G401 (cell line): ENCODE results near the gene PROSER3. TPM values are rescaled to one million over a fixed set of nuclear protein-coding genes. Genes with fewer than 3 reads are reported as not detected.
"Not testable (repeated sequence)": the region's sequence is repeated elsewhere in the genome, so short reads cannot be mapped to it uniquely, and the experiment has no call there.

Experiments
- DNase-seq: peaks from one replicate; pipeline ENCODE4 v3.0.0-alpha.2; 2015; ENCODE audit warnings: low spot score
- in situ Hi-C: cut with HindIII; loops from 2 replicates; pipeline ENCODE4 v1.10.0; 2016; ENCODE audit warnings: low sequenced_read_pairs, mixed read lengths
- total RNA-seq: library from RNA; depleted of rRNA; stranded (reverse); fragments of >200 nt; shearing (Covaris generic); gene quantifications from 2 replicates; pipeline ENCODE4 v1.2.3, GENCODE V29; 2014

The PROSER3 gene
- total RNA-seq, 1 experiment from 2014 or later = 7.9 TPM

GRCh38 chr19:35720648-35721047 is 37.3 kb upstream of the PROSER3 start:
- in situ Hi-C loops = no loop called here
- DNase-seq = no peak

GRCh38 chr19:35721374-35721773 is 36.6 kb upstream of the PROSER3 start:
- in situ Hi-C loops = no loop called here
- no peak for DNase-seq

- DNase-seq = no peak
- in situ Hi-C loops = no loop called here
These were observed 35.5 kb upstream of the PROSER3 start for GRCh38 chr19:35722461-35722860.

GRCh38 chr19:35722897-35723296 is 35.1 kb upstream of the PROSER3 start:
- no peak for DNase-seq
- in situ Hi-C loops = no loop called here

GRCh38 chr19:35723671-35724070 is 34.3 kb upstream of the PROSER3 start:
- in situ Hi-C loops = no loop called here

GRCh38 chr19:35724132-35724531 is 33.8 kb upstream of the PROSER3 start:
- in situ Hi-C loops = not testable (repeated sequence)

More at GRCh38 chr19:35723671-35724070, 34.3 kb upstream of the PROSER3 start:
- DNase-seq = no peak

GRCh38 chr19:35724560-35724959 is 33.4 kb upstream of the PROSER3 start:
- in situ Hi-C loops = no loop called here
- DNase-seq = no peak

More at GRCh38 chr19:35724132-35724531, 33.8 kb upstream of the PROSER3 start:
- DNase-seq = not testable (repeated sequence)

- in situ Hi-C loops = no loop called here
- DNase-seq = no peak
These were observed 32.6 kb upstream of the PROSER3 start for GRCh38 chr19:35725216-35725861.

GRCh38 chr19:35727053-35727955 is 30.7 kb upstream of the PROSER3 start:
- no peak for DNase-seq
- in situ Hi-C loops = no loop called here

GRCh38 chr19:35727956-35728706 is 29.8 kb upstream of the PROSER3 start:
- in situ Hi-C loops = no loop called here

GRCh38 chr19:35729021-35729420 is 29.0 kb upstream of the PROSER3 start:
- no peak for DNase-seq
- in situ Hi-C loops = no loop called here

More at GRCh38 chr19:35727956-35728706, 29.8 kb upstream of the PROSER3 start:
- no peak for DNase-seq

GRCh38 chr19:35729763-35730162 is 28.2 kb upstream of the PROSER3 start:
- no peak for DNase-seq
- in situ Hi-C loops = no loop called here

- in situ Hi-C loops = no loop called here
These were observed 27.6 kb upstream of the PROSER3 start for GRCh38 chr19:35730326-35730725.

GRCh38 chr19:35731353-35731752 is 26.6 kb upstream of the PROSER3 start:
- no peak for DNase-seq
- in situ Hi-C loops = no loop called here

More at GRCh38 chr19:35730326-35730725, 27.6 kb upstream of the PROSER3 start:
- no peak for DNase-seq

GRCh38 chr19:35731779-35732405 is 26.1 kb upstream of the PROSER3 start:
- in situ Hi-C loops = no loop called here

GRCh38 chr19:35732540-35733179 is 25.3 kb upstream of the PROSER3 start:
- DNase-seq = no peak
- in situ Hi-C loops = no loop called here

More at GRCh38 chr19:35731779-35732405, 26.1 kb upstream of the PROSER3 start:
- DNase-seq = no peak

- DNase-seq = no peak
- in situ Hi-C loops = no loop called here
These were observed 24.5 kb upstream of the PROSER3 start for GRCh38 chr19:35733180-35734125.

- DNase-seq = no peak
These were observed 23.7 kb upstream of the PROSER3 start for GRCh38 chr19:35734273-35734672.

More at GRCh38 chr19:35734273-35734672, 23.7 kb upstream of the PROSER3 start:
- in situ Hi-C loops = no loop called here
